SH-SY5Y (cell line): ENCODE measurements around the gene DCHS1.

Source experiments
- GATA2 ChIP-seq: IDR thresholded peaks from 2 replicates; pipeline ENCODE4 v1.6.1; 2011; ENCODE audit warnings: mild to moderate bottlenecking, low read depth, low read length
- GATA3 ChIP-seq: IDR thresholded peaks from 2 replicates; pipeline ENCODE4 v1.6.1; 2011; ENCODE audit warnings: low read depth, mild to moderate bottlenecking, low read length, moderate library complexity

DNA sequence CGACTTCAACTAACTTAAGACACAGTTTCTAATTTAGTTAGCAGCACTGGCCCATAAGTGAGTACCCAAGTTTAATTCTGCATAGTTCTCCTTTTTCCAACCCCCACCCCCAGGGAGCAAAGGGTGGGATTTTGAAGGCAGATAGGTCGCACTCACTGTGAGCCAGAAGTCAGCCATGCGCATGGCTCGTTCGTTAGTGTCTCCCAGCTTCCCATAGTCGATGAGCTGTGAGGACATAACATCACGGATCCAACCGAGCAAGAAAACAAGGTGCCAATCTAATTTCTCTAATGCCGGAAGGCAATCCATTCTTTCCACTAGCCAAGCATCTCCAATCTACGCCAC is 27.0 kb upstream of the DCHS1 start:
- TF ChIP-seq GATA3 (no peak), GATA2 (no peak)
